Ectodermal cell (in vitro differentiated cells): ENCODE measurements around the gene PALLD.
"Not testable (repeated sequence)": the region's sequence is repeated elsewhere in the genome, so short reads cannot be mapped to it uniquely, and the experiment has no call there.

Source experiments
- H3K27ac ChIP-seq: 2 replicates; pipeline ENCODE4 v1.7.0; 2013; ENCODE audit warnings: mild to moderate bottlenecking, low read depth, low read length; ENCODE audit not compliant: insufficient read depth, poor library complexity, severe bottlenecking
- H3K27me3 ChIP-seq: 2 replicates; pipeline ENCODE4 v1.7.0; 2013; ENCODE audit warnings: mild to moderate bottlenecking, low read length; ENCODE audit not compliant: insufficient read depth, control insufficient read depth, poor library complexity, severe bottlenecking
- H3K36me3 ChIP-seq: one replicate; pipeline ENCODE4 v1.7.0; 2013; ENCODE audit warnings: low read length; ENCODE audit not compliant: control insufficient read depth, insufficient read depth
- H3K4me1 ChIP-seq: one replicate; pipeline ENCODE4 v1.7.0; 2013; ENCODE audit warnings: low read length; ENCODE audit not compliant: control insufficient read depth, insufficient read depth
- H3K4me3 ChIP-seq: 2 replicates; pipeline ENCODE4 v1.7.0; 2013; ENCODE audit warnings: low read depth, low read length, control low read depth; ENCODE audit not compliant: insufficient read depth
- H3K9me3 ChIP-seq: 2 replicates; pipeline ENCODE4 v1.7.0; 2013; ENCODE audit warnings: mild to moderate bottlenecking, low read length, moderate library complexity; ENCODE audit not compliant: control insufficient read depth
- WGBS, 2 experiments: methylation state at CpG; one replicate each; pipeline ENCODE4 v1.1.7; 2013; ENCODE audit warnings: missing lambda C conversion rate in 2 of 2; 5-methylcytosine and 5-hydroxymethylcytosine counted together

PALLD gene

DNA sequence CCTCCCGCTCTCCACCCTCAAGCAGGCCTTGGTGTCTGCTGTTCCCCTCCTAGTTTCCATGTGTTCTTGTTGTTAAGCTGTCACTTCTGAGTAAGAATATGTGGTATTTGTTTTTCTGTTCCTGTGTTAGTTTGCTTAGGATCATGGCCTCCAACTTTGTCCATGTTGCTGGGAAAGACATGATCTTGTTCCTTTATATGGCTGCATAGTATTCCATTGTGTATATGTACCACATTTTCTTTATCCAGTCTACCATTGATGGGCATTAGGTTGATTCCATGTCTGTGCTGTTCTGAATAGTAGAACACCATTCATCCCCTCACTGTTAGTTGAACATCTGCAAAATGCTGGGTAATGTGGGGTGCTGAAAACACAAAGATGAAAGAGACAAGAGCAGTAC lies 222.9 kb downstream of the PALLD start:
- H3K4me1 ChIP-seq = peaks cover 2% of the 10 kb centered on the region
- H3K36me3 ChIP-seq = peaks cover 9% of the 10 kb centered on the region
- H3K27ac ChIP-seq = no peak overlapping the region
- no peaks in the 10 kb centered on the region for H3K27me3 ChIP-seq
- WGBS, 2 experiments = 83 to 100% methylated on average over 1 of the region's 1 CpG
- H3K4me3 ChIP-seq = no peak overlapping the region
- no peaks in the 10 kb centered on the region for H3K9me3 ChIP-seq

DNA sequence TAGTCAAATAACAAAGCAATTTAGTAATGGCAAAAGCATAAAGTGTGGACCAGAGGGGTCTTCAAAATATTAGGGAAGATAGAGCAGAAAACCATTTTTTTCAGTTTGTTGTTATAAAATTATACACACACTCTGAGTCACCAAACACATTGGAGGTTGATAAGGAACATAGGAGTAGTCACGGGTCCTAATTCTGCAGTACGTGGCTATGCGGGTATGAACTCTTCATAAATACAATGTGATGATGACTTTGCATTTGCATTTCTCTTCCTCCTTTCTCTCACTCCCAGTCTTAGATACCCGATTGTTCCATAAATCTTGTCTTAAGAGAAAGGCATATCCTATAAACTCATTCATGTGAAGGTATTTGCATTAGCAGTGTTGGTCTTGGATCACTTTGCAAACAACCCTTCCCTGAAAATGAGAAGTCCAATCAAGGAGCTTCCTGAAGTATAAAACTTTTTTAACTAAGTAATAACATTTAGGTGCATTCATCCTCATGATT lies 223.6 kb downstream of the PALLD start:
- peaks cover 6% of the 10 kb centered on the region for H3K4me1 ChIP-seq
- 95 to 96% methylated on average over 4 of the region's 4 CpGs for WGBS, 2 experiments
- H3K9me3 ChIP-seq = no peaks in the 10 kb centered on the region
- no peak overlapping the region for H3K27ac ChIP-seq
- no peaks in the 10 kb centered on the region for H3K27me3 ChIP-seq
- no peak overlapping the region for H3K4me3 ChIP-seq
- H3K36me3 ChIP-seq = peaks cover 7% of the 10 kb centered on the region

DNA sequence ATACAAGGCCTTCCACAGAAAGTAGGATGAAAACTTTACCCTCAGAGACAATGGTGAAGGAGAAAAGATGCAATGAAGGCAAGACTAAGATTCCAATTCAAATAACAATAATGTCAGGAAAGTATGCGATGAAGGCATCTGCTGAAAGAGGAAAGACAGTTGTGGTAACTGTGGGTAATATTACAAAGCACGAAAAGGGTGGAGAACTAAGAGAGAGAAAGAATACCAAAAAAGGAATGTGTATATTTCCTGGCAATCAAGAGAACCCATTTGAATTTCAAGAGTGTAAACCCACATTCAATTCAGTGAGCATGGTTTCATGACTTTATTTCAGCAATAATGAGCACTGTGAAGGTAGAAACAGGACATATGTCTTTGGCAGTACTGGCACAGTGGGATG lies 225.5 kb downstream of the PALLD start:
- H3K27ac ChIP-seq = no peak overlapping the region
- no peaks in the 10 kb centered on the region for H3K27me3 ChIP-seq
- 58 to 69% methylated on average over 2 of the region's 2 CpGs for WGBS, 2 experiments
- H3K4me1 ChIP-seq = peaks cover 6% of the 10 kb centered on the region
- peaks cover 2% of the 10 kb centered on the region for H3K9me3 ChIP-seq
- H3K36me3 ChIP-seq = peaks cover 14% of the 10 kb centered on the region
- no peak overlapping the region for H3K4me3 ChIP-seq

DNA sequence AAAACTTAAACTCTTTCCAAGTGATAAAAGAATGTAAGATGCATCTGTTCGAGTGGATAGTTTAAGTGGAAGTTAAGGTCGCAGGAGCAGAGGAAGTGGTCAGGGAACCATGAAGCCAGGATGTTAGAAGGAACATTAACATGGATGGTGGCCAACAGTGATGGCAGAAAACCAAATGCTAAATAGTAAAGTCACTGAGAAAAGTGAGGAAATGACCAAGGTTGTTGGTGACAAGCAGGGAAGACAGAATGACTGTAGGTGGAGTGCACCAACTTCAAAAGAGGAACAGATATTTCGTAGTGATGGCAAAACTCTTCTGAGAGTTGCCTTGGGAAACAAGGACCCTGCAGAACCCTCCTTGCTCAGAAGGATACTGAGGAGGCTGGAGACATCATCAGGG lies 226.2 kb downstream of the PALLD start:
- peaks cover 6% of the 10 kb centered on the region for H3K4me1 ChIP-seq
- no peak overlapping the region for H3K27ac ChIP-seq
- peaks cover 2% of the 10 kb centered on the region for H3K9me3 ChIP-seq
- no peaks in the 10 kb centered on the region for H3K27me3 ChIP-seq
- WGBS, 2 experiments = 97 to 98% methylated on average over 3 of the region's 3 CpGs
- H3K4me3 ChIP-seq = no peak overlapping the region
- peaks cover 14% of the 10 kb centered on the region for H3K36me3 ChIP-seq

DNA sequence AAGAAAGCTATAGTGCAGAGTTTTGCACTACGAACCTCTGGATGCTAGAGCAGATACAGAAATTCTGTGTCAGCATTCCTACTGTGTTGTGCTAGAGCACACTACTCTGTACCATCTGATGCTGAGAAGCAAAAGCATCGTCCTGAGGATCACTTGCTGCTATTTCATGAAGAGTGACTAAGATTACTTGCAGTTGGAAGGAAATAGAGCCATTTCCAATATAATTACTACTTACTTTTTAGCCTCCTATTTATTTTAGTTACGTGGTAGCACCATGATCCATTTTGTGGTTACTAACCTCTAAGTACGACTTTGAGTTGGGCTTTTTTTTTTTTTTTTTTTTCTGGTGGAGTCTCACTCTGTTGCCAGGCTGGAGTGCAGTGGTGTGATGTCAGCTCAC lies 226.7 kb downstream of the PALLD start:
- no peaks in the 10 kb centered on the region for H3K27me3 ChIP-seq
- H3K9me3 ChIP-seq = peaks cover 2% of the 10 kb centered on the region
- H3K36me3 ChIP-seq = peaks cover 12% of the 10 kb centered on the region
- H3K4me1 ChIP-seq = peaks cover 6% of the 10 kb centered on the region
- 88 to 94% methylated on average over 4 of the region's 4 CpGs for WGBS, 2 experiments
- H3K4me3 ChIP-seq = no peak overlapping the region
- H3K27ac ChIP-seq = no peak overlapping the region

DNA sequence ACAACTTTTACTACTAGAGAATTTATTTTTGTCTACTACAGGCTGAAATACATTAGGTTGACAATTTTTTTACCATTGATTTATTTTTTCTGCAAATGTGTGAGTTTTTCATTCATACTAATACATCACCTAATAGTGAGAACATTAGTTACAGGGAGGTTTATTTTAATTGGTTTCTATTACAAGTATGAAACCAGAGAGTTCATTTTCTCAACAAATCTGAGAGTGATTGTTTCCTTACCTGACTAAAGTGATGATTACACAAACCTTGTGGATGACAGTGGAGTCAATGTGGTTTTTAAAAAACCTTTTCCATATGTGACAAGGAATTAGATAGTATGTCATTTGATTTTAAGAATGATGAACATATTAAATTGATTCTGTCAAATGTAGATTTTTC lies 227.4 kb downstream of the PALLD start:
- H3K9me3 ChIP-seq = peaks cover 2% of the 10 kb centered on the region
- H3K4me3 ChIP-seq = no peak overlapping the region
- no peaks in the 10 kb centered on the region for H3K27me3 ChIP-seq
- H3K4me1 ChIP-seq = peaks cover 6% of the 10 kb centered on the region
- H3K27ac ChIP-seq = no peak overlapping the region
- peaks cover 7% of the 10 kb centered on the region for H3K36me3 ChIP-seq

DNA sequence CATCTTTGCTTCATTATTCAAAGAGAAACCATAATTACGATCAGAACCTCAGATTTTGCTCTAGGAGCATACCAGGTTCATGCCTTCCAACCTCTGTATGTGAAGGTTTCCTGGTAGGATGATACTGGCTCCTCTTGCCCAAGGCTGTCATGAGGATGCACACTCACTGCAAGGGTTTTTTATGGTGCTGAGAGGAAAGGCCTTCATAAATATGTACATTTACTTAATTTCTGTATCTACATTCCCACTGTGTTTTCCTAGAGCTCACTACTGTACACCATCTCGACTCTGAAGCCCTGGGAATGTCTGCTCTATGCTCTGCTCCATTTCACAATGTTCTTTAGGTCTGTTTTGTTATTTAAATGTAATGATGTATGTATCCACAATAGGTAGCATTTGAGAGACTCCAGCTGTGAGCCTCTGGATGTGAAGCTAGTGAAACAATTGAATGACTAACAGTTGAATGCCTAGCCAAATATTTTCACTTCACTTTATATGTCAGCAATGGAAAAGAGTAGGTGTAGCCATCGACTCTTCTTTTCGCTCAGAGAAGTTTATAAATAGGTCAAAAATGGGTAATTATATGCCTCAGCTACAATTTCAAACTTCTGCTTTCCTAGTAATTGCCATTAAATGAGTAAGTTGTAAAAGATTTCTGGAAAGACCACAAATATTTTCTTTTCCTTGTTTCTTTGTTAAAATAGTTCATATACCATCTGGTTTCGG lies 228.0 kb downstream of the PALLD start:
- no peaks in the 10 kb centered on the region for H3K27me3 ChIP-seq
- peaks cover 6% of the 10 kb centered on the region for H3K4me1 ChIP-seq
- 60 to 66% methylated on average over 4 of the region's 5 CpGs for WGBS, 2 experiments
- H3K36me3 ChIP-seq = peaks cover 7% of the 10 kb centered on the region
- H3K27ac ChIP-seq = no peak overlapping the region
- H3K9me3 ChIP-seq = peaks cover 2% of the 10 kb centered on the region
- no peak overlapping the region for H3K4me3 ChIP-seq

DNA sequence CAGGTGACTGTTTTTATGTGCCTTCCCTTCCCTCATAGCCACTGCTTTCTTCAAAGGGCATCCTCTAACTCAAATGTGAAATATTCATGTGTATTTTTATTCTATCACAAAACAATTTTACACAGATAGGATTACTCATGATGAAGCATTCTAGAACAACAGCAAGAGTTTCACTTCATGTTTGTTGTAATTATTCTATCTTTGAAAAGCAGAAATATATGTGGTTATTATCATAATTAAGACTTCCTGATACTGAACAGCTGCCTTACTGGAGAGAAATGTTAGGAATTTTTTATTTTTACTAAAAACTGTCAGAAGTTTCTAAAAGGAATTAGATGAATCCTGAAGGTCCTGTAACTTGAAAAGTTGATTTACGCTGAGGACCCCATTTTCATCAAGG lies 229.1 kb downstream of the PALLD start:
- Histone ChIP-seq H3K4me3 (no peak overlapping the region), H3K27me3 (no peaks in the 10 kb centered on the region), H3K9me3 (peaks cover 2% of the 10 kb centered on the region), H3K36me3 (peaks cover 7% of the 10 kb centered on the region), H3K27ac (no peak overlapping the region), H3K4me1 (peaks cover 6% of the 10 kb centered on the region)
- 100% methylated on average over 1 of the region's 1 CpG for WGBS, 2 experiments

DNA sequence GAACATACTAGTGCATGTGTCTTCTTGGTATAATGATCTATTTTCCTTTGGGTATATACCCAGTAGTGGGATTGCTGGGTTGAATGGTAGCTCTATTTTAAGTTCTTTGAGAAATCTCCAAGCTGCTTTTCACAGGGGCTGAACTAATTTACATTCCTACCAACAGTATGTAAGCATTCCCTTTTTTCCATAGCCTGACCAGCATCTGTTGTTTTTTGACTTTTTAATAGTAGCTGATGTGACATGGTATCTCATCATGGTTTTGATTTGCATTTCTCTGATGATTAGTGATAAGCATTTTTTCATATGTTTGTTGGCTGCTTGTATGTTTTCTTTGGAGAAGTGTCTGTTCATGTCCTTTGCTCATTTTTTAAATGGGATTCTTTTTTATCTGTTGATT lies 230.3 kb downstream of the PALLD start:
- not testable (repeated sequence) for H3K36me3 ChIP-seq, H3K27ac ChIP-seq, H3K9me3 ChIP-seq, H3K27me3 ChIP-seq, H3K4me1 ChIP-seq, H3K4me3 ChIP-seq

DNA sequence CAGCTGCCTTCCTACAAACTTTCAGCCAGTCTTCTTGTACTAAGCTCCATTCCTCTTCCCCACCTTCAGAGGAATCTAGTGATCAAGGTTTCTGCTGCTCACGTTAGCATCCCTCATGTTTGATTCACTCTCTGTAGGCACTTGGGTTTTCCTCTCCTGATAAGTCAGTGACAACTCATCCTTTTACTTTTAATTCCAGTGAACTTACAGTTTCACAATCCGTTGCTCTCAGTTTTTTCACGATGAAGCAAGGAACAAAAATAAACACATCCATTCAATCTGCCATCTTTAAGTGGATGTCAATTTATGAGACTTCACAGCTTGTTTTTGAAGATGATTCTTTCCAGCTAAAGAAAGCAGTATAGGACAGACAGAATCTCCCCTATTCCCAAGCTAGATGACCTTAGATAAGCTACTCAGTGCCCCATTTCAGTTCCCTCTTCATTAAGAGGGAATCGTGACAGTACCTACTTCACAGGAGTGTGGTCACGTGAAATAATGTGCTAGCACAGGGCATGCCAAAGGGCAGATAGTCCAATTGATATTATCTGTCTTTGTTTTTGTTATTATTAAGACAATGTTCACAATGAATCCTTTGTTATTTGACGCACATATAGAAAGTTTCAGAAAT lies 234.3 kb downstream of the PALLD start:
- 88 to 93% methylated on average over 5 to 6 of the region's 6 CpGs for WGBS, 2 experiments

More for the DNA sequence above, 234.3 kb downstream of the PALLD start:
- Histone ChIP-seq H3K9me3 (peaks cover 2% of the 10 kb centered on the region), H3K4me3 (no peak overlapping the region), H3K36me3 (peaks cover 7% of the 10 kb centered on the region), H3K4me1 (peaks cover 8% of the 10 kb centered on the region), H3K27ac (no peak overlapping the region), H3K27me3 (no peaks in the 10 kb centered on the region)
